ENCODE data around the gene SYT6.

The SYT6 gene

GRCh38 chr1:114154963-114155322, 1.3 kb upstream of the SYT6 start:
- in situ Hi-C loops (cut with MboI; ENCODE audit: low sequenced_read_pairs) = no loop called here

- in situ Hi-C loops (cut with MboI; ENCODE audit: low sequenced_read_pairs) = no loop called here
These were observed 685 bp upstream of the SYT6 start for GRCh38 chr1:114154146-114154962.

GRCh38 chr1:114152508-114153260, 985 bp downstream of the SYT6 start:
- in situ Hi-C loops (cut with MboI; ENCODE audit: low sequenced_read_pairs) = no loop called here

GRCh38 chr1:114152089-114152507, 1.6 kb downstream of the SYT6 start:
- in situ Hi-C loops (cut with MboI; ENCODE audit: low sequenced_read_pairs) = no loop called here

- in situ Hi-C loops (cut with MboI; ENCODE audit: low sequenced_read_pairs) = no loop called here
These were observed 3.7 kb downstream of the SYT6 start for GRCh38 chr1:114150016-114150415.

- in situ Hi-C loops (cut with MboI; ENCODE audit: low sequenced_read_pairs) = no loop called here
These were observed 4.5 kb downstream of the SYT6 start for GRCh38 chr1:114149211-114149610.

- in situ Hi-C loops (cut with MboI; ENCODE audit: low sequenced_read_pairs) = no loop called here
These were observed 8.0 kb downstream of the SYT6 start for GRCh38 chr1:114145504-114146151.

GRCh38 chr1:114144016-114144415, 9.7 kb downstream of the SYT6 start:
- in situ Hi-C loops (cut with MboI; ENCODE audit: low sequenced_read_pairs) = no loop called here

GRCh38 chr1:114139540-114139939, 14.1 kb downstream of the SYT6 start:
- in situ Hi-C loops (cut with MboI; ENCODE audit: low sequenced_read_pairs) = no loop called here

- in situ Hi-C loops (cut with MboI; ENCODE audit: low sequenced_read_pairs) = no loop called here
These were observed 16.2 kb downstream of the SYT6 start for GRCh38 chr1:114137497-114137896.

GRCh38 chr1:114135786-114136185, 17.9 kb downstream of the SYT6 start:
- in situ Hi-C loops (cut with MboI; ENCODE audit: low sequenced_read_pairs) = no loop called here

GRCh38 chr1:114134518-114134917, 19.2 kb downstream of the SYT6 start:
- in situ Hi-C loops (cut with MboI; ENCODE audit: low sequenced_read_pairs) = no loop called here

GRCh38 chr1:114133129-114133528, 20.5 kb downstream of the SYT6 start:
- in situ Hi-C loops (cut with MboI; ENCODE audit: low sequenced_read_pairs) = no loop called here

- in situ Hi-C loops (cut with MboI; ENCODE audit: low sequenced_read_pairs) = no loop called here
These were observed 22.0 kb downstream of the SYT6 start for GRCh38 chr1:114131526-114132220.

- in situ Hi-C loops (cut with MboI; ENCODE audit: low sequenced_read_pairs) = no loop called here
These were observed 22.7 kb downstream of the SYT6 start for GRCh38 chr1:114130846-114131525.

GRCh38 chr1:114130213-114130612, 23.5 kb downstream of the SYT6 start:
- in situ Hi-C loops (cut with MboI; ENCODE audit: low sequenced_read_pairs) = no loop called here

- in situ Hi-C loops (cut with MboI; ENCODE audit: low sequenced_read_pairs) = no loop called here
These were observed 25.4 kb downstream of the SYT6 start for GRCh38 chr1:114128293-114128692.

- in situ Hi-C loops (cut with MboI; ENCODE audit: low sequenced_read_pairs) = no loop called here
These were observed 27.2 kb downstream of the SYT6 start for GRCh38 chr1:114126261-114127095.

- in situ Hi-C loops (cut with MboI; ENCODE audit: low sequenced_read_pairs) = no loop called here
These were observed 29.0 kb downstream of the SYT6 start for GRCh38 chr1:114124644-114125043.

All from HL-60/S4 treated with phorbol 12-myristate 13-acetate at 8.2 ng/mL for 4 days and 3 days (cell line).